ENCODE measurements around the gene ZNF593.
A peak's percentile ranks its signal among the peaks of the same experiment; 100 is the strongest.

ZNF593 gene

DNA sequence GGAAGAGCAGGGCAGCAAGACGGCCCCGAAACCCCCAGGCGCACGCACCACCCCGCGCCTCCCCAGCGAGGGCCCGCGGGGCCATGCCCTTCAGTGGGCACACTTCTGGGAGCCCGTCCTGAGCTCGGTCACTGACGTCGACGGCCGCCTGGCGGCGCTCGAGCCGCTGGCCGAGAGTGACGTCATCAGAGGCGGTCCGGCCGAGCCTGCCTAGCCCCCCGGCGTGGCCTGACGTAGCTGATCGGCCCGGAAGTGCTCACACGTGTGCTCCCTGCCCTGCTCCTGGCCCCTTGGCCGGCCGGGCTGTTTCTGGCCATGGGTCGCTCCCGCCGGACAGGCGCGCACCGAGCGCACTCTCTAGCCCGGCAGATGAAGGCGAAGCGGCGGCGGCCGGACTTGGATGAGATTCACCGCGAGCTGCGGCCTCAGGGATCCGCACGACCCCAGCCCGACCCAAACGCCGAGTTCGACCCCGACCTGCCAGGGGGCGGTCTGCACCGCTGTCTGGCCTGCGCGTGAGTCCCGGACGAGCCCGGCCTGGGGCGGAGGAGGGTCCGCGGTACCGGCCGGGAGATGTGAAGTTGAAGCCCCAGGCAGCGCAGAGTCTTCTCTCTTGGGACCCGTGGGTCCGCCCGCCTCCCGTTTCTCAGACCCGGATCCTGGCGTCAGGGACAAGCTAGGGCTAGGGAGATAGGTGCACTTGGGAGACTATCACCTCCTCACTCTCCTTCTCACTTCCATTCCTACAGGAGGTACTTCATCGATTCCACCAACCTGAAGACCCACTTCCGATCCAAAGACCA, at the start of gene ZNF593:
Gene ZNF593, plus strand, starts transcription at position 240 of the 803 bp plus-strand sequence. Its CDS starts 76 bp downstream, at position 316.
- DNase-seq (ENCODE audit: low read depth) = peak; percentile 28

- no peak for DNase-seq (ENCODE audit: low read depth)
These were observed 47.6 kb upstream of the ZNF593 start for GRCh38 chr1:26121854-26122773.

GRCh38 chr1:26122988-26123973, 46.4 kb upstream of the ZNF593 start:
- DNase-seq (ENCODE audit: low read depth) = no peak

DNA sequence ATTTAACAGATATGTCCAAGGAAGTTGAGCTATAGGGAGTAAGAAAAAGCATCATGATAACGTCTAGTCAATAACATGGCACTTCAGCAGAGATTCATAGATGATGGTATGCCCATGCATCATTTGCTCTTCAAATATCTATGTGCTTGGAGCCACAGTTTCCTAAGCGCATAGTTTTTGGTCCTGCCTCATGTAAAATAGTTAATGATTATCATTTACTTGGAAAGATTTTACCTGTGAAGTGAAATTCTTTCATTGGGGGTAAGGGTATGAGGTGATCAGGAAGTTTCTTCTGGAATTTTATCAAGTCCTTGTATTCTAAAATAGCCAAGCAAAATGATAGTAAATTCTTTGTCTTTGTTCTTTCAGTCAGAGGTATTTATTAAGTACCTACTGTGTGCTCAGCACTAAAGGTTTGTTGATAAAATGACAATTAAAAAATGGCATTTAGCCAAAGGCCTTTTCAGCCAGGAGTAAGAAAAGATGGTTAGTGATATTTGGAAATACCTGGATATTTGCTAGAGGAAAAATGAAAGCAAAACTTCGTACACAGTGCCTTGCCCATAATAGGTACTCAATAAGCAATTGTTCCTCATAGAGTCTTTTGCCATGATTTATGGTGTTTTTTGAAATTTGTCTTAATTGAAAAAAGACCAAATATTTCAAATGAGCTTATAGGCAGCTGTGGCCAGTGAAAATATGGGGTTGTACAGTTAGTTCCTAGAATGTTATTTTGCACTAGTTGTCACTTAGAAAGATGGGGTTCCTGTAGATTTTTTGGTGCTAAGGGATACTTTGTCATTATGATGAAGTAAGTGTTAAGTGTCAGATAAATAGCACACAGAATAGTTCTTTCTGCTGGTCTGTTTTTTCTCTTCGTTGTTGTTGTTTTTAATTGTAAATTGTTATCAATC, 45.0 kb upstream of the ZNF593 start:
- no peak for DNase-seq (ENCODE audit: low read depth)

DNA sequence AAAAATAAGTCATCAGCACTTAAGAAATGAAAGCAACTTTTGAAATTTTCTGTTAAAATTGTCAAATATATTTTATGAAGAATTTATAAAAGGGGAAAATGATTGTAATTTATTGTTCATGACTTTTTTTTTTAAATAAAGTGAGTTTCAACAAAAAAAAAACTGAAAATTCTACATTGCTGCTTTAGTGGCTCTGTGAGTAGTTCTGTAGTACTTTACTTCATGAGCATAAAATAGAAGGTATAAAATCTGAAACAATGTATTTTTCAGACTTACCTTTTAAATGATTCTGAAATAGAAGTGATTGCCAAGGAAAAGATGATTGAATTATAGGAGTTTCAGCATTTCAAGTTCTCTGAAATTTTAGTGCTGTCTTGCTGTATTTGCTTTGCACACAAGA, 44.3 kb upstream of the ZNF593 start:
- DNase-seq (ENCODE audit: low read depth) = no peak

GRCh38 chr1:26125946-26126320, 43.8 kb upstream of the ZNF593 start:
- DNase-seq (ENCODE audit: low read depth) = no peak

DNA sequence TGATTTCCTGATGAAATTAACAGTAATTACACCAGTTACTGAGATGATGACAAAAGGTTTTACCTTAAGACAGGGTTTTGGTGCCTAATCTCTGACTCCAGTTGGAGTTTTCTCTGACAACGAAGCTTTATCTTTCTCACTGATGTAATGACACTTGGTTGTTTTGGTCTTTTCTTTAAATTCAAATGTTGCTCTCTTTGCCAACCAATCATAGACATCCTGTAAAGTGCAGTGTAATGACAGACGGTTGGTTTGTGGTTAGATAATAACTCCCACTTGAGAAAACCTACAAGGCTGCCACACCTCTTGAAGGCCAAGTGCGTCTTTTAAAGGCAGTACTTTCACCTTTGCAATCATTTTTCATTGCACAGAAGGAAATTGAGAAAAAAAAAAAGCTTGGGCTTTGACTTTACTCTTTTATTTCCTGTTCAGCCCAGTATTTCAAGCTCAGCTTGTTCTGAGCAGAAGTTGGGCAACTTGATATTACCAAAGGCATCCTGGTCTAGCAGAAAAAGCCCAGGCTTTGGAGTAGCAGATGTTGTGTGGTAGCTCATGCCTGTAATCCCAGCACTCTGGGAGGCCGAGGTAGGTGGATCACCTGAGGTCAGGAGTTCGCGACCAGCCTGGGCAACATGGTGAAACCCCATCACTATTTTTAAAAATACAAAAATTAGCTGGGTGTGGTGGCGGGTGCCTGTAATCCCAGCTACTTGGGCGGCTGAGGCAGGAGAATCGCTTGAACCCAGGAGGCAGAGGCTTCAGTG, 43.2 kb upstream of the ZNF593 start:
- DNase-seq (ENCODE audit: low read depth) = no peak

GRCh38 chr1:26127235-26128163, 42.2 kb upstream of the ZNF593 start:
- no peak for DNase-seq (ENCODE audit: low read depth)

GRCh38 chr1:26129778-26130177, 39.9 kb upstream of the ZNF593 start:
- DNase-seq (ENCODE audit: low read depth) = no peak

- no peak for DNase-seq (ENCODE audit: low read depth)
These were observed 39.0 kb upstream of the ZNF593 start for GRCh38 chr1:26130695-26131094.

DNA sequence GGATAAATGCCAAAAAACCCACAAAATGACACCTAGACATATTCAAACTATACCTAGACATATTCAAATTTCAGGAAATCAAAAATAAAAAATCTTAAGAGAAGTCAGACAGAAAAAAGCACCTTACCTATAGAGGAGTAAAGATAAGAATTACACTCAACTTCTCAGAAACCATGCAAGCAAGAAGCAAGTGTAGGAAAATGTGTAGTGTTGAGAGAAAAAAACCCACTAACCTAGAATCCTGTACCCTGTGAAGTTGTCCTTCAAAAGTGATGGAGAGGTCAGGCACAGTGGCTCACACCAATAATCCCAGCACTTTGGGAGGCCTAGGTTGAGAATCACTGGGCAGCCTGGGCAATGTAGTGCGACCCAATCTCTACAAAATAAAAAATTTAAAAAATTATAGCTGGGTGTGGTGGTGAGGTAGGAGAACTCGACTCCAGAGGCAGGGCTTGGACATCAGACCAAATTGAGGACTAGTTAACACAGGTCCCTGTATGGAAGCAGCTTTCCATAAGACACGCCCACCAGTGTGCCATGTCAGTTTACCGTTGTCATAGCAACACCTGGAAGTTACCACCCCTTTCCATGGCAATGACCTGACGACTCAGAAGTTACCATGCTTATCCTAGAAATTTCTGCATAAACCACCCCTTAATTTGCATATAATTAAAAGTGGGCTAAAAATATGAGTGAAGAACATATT, 37.4 kb upstream of the ZNF593 start:
- DNase-seq (ENCODE audit: low read depth) = no peak

DNA sequence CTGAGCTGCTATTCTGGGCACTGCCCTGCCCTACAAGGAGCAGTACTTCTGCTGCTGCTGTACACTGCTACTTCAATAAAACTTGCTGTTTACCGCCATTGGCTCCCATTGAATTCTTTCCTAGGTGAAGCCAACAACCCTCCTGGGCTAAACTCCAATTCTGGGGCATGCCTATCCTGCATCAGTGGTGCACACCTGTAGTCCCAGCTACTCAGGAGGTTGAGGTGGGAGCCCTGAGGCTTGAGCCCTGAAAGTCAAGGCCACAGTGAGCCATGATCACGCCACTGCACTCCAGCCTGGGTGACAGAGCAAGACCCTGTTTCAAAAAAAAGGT, 36.9 kb upstream of the ZNF593 start:
- no peak for DNase-seq (ENCODE audit: low read depth)

DNA sequence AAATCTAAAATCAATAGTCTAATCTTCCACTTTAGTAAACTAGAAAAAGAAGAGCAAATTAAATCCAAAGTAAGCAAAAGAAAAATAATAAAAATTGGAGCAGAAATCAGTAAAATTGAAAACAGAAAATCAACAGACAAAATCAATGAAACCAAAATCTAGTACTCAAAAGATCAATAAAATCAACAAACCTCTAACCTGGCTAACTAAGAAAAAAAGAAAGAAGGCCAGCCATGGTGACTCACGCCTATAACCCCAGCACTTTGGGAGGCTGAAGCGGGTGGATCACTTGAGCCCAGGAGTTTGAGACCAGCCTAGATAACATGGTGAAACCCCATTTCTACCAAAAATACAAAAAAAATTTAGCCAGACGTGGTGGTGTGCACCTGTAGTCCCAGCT, 35.2 kb upstream of the ZNF593 start:
- no peak for DNase-seq (ENCODE audit: low read depth)

DNA sequence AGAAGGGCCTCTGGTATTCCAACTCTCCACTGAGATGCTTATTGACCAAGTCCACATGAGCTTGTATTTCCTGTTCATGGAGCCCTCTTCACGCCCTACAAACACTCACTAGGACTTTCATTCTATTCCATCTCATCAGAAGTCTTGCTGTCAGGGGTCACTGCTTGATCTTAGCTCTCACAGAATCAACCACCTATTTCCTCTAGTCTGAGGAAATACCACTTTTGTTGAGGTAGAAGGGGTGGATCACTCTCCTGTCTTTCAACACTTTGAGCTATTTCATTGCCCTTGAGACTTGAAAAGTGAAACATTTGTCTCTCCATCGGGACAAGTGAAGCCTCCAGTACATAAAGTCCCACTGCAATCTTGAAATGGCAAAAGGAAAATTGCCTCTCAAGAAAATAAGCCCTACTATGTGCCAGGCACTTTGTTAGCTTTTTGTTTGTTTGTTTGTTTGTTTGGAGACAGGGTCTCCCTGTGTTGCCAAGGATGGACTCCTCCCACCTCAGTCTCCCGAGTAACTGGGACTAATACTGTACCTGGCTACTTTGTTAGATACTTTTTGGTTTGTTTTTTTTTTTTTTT, 30.6 kb upstream of the ZNF593 start:
- no peak for DNase-seq (ENCODE audit: low read depth)

GRCh38 chr1:26142159-26142558, 27.5 kb upstream of the ZNF593 start:
- DNase-seq (ENCODE audit: low read depth) = no peak

DNA sequence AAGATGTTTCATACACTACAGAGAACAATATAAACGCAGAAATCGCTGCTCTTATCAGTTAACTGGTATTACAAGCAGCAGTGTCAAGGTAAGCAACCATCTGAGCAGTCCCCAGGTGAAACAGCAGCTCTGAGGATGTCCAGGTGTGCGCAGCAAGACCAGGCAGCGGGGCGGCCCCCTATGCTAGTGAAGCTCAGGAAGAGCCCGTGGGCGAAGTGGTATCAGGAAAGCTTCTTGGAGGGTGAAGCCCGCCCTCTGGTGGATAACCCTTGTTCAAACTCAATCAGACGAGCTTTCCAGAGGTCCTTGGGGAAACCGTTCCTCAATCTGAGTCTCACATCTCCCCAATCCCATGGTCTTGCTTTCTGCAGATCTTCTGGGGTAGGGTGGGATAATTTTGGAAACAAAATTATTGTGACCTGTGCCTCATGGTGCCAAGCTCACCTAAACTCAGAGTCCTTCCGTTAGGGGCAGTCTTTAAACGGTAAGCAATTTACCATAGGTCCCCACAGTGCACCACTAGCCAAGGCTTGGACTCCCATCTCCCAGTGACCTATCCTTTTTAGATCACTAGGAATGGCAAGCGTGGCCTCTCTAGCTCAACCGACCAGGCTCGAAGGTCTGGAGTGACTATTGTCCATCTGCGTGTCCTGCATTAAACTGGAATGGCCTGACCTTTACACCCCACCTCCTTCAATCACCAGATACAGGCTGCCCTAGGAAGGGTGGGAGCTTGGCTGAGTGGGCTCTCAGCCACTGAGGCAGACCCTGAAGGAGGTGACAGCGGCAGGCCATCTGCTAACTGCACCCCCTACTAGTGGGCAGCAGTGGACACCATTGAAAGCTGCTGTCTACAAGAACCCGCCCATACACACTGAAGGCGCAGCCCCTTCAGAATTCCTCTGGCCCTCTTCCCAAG, 24.4 kb upstream of the ZNF593 start:
- peak; percentile 41 for DNase-seq (ENCODE audit: low read depth)

- no peak for DNase-seq (ENCODE audit: low read depth)
These were observed 23.8 kb upstream of the ZNF593 start for GRCh38 chr1:26145960-26146294.

All from non-pigmented ciliary epithelial cell (primary cell).